ENCODE measurements around the gene CEP131. TPM values are rescaled to one million over a fixed set of nuclear protein-coding genes. Genes with fewer than 3 reads are reported as not detected.

The CEP131 gene
- total RNA-seq, 8 experiments from 2014 or later, result 5.0 to 34.3 (median 14.8) TPM

DNA sequence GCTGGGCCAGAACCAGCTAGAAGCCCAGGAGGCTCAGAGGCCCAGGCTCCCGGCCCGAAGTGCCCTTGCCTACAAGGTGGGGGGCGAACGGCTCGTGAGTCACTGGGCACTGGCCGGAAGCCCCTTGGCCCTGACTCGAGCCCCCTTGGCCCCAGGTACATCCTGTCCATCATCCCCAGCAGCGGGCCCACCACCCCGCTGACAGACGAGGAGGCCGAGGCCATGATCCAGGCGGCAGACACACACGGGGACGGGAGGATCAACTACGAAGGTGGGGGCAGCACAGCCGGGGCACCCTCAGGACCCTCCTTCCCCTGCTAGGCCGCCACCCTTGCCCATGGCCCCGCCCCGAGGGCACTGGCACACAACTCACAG, 41.0 kb downstream of the CEP131 start:
- in situ Hi-C loops (cut with MboI; ENCODE audit: low pct_unique_long_range_greater_than_20kb in 2 of 9, low sequenced_read_pairs in 9 of 9, unreplicated experiment in 9 of 9), result no loop called here
- ATAC-seq (replicated peaks in 6 of 8), result no peak
- Histone ChIP-seq H3K4me1 (replicated peaks in 1 of 2) (peaks cover 3 to 6% of the 10 kb centered on the region in 2 donors), H3K4me3 (no peak overlapping the region), H3K27ac (no peak overlapping the region)
- WGBS, 10 experiments, result no CpG with 5 or more reads among the region's 19 CpGs

DNA sequence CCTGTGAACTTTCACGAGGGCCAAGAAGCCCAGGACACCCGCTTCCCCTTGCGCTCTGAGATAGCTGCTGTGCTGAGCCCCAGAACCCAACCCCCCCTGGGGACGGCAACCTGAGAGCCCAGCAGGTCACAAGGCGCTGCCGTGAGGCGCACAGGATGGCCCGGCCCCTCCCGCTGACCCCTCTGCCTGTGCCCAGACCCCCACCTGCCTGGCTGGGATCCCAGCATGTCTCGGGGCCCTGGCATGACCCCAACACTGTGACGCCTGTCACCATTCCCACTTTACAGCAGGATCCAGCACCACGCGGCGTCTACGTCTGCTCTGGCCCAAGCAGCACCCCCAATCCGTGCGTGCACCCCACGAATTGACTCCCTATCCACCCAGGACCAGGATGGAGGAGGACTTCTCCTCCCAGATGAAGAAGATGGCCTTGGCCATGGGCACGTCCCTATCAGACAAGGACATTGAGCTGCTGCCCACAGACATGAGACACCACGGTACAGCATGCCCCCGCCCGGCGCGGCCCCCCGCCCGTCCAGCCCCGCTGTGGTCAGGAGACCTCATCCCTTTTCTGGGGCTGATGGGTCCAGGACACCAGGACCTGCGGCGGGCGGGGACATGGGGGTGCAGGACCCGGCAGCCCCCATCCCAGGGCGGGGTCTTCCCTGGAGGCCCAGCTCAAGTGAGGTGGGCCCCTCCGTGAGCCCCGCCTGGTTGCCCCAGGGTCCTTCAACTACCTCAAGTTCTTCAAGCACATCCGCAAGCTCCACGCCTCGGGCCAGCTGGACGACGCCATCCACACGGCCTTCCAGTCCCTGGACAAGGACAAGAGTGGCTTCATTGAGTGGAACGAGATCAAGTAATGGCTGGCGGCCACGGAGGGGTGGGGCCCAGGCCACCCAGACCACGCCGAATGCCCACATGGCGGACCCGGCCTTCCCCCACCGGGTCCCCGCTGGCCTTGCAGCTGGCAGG, 41.6 kb downstream of the CEP131 start:
- in situ Hi-C loops (cut with MboI; ENCODE audit: low pct_unique_long_range_greater_than_20kb in 2 of 9, low sequenced_read_pairs in 9 of 9, unreplicated experiment in 9 of 9), result no loop called here
- no CpG with 5 or more reads among the region's 49 CpGs for WGBS, 10 experiments
- peak in 1 of 8 experiments; percentile 5 for ATAC-seq (replicated peaks in 6 of 8)

DNA sequence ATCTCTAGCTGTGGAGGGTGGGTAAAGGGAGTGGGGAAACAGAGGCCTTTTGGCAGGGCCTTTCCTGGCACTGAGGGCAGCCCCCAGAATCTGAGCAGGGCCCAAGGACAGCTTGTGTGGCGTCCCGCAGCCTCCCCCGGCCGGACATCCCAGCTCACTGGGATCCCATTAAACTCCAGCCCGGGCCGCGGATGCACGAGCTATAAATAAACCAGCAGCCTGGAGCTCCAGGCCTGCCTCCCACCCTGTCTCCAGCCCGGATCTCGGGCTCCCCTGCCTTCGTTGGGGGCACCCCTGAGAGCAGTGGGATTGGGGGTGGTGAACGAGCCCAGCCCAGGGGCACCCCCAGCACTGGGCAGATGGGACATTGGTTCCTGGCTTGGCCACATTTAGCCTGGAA, 42.9 kb downstream of the CEP131 start:
- peak in 2 of 8 experiments; percentile 4 to 10 for ATAC-seq (replicated peaks in 6 of 8)
- 50 to 100% (median 68%) methylated on average over 2 to 6 of the region's 12 CpGs; no CpG with 5 or more reads in 5 of the 10 experiments for WGBS, 10 experiments
- in situ Hi-C loops (cut with MboI; ENCODE audit: low pct_unique_long_range_greater_than_20kb in 2 of 9, low sequenced_read_pairs in 9 of 9, unreplicated experiment in 9 of 9), result no loop called here
- Histone ChIP-seq H3K4me1 (replicated peaks in 1 of 2) (peaks cover 3 to 6% of the 10 kb centered on the region in 2 donors), H3K27ac (no peak overlapping the region), H3K4me3 (no peak overlapping the region)

More for the DNA sequence above, 41.6 kb downstream of the CEP131 start:
- Histone ChIP-seq H3K4me3 (no peak overlapping the region), H3K27ac (no peak overlapping the region), H3K4me1 (replicated peaks in 1 of 2) (peaks cover 3 to 6% of the 10 kb centered on the region in 2 donors)

DNA sequence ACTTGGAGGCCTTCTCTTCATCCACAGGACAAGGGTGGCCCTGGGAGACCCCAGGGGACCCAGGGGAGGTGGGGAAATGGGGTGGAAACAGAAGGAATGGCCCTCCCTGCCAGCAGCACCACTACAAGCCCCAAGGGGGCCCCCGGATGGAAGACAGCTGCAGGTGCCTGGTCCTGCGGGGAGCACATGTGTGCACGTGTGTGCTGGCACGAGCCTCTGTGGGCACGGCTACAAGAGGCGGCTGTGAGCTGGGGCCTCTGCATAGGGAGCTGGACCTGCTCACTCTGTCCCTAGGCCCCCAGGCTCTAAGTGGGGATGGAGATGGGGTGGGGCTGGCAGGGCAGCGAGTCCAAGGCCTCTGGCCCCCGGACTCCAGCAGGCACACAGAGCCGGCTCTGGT, 43.5 kb downstream of the CEP131 start:
- in situ Hi-C loops (cut with MboI; ENCODE audit: low pct_unique_long_range_greater_than_20kb in 2 of 9, low sequenced_read_pairs in 9 of 9, unreplicated experiment in 9 of 9), result no loop called here
- Histone ChIP-seq H3K4me3 (no peak overlapping the region), H3K27ac (no peak overlapping the region), H3K4me1 (replicated peaks in 1 of 2) (peaks cover 3 to 6% of the 10 kb centered on the region in 2 donors)
- no CpG with 5 or more reads among the region's 9 CpGs for WGBS, 10 experiments
- peak in 4 of 8 experiments; percentile 35 to 41 (median 36) for ATAC-seq (replicated peaks in 6 of 8)

DNA sequence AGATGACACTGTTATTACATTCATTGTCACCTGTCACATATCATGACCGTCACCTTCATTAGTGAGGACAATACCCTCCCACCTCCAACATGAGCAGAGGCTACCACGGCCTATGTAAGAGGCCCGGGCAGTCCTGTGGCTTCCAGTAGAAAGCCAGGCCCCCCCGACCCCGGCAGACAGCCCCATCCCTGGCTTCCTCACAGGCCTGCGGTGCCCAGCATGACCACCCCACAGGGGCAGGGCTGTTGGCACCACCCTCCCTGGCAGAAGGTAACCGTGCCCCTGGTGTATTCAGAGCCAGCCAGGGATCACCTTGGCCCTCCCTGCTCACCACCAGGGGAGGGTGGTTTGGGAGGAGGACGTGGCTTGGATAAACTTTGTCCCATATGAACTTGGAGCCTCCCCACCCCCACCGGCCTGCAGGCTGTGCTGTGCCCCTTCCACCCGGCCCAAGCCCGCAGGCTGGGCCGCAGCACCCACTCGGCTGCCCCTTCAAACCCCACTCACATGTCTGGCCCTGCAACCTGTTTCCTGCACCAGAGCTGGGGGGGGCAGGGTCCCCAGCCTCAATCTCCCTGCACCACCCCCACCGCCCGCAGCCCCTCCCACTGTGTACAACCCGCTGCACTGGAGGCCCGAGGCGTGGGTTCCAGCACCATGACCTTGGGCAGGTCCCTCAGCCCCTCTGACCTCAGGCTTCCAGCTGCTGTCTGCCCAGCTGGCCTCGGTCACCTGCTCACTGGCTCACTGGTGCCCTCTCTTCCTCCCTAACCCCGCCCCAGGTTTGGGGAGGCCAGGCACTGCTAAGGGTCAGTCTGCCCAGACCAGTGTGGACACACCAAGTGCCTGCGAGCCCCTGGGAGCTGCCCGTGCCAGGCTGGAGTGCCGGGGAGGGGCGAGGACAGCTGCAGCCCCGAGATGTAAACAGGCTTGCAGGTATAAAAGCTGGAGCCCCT, 44.4 kb downstream of the CEP131 start:
- in situ Hi-C loops (cut with MboI; ENCODE audit: low pct_unique_long_range_greater_than_20kb in 2 of 9, low sequenced_read_pairs in 9 of 9, unreplicated experiment in 9 of 9), result no loop called here
- H3K4me1 ChIP-seq (replicated peaks in 1 of 2), result peaks cover 3 to 6% of the 10 kb centered on the region in 2 donors
- no peak overlapping the region for H3K4me3 ChIP-seq
- no peak overlapping the region for H3K27ac ChIP-seq
- ATAC-seq (replicated peaks in 6 of 8), result peak in 1 of 8 experiments; percentile 4
- 60 to 100% (median 80%) methylated on average over 1 to 8 of the region's 25 CpGs; no CpG with 5 or more reads in 6 of the 10 experiments for WGBS, 10 experiments

DNA sequence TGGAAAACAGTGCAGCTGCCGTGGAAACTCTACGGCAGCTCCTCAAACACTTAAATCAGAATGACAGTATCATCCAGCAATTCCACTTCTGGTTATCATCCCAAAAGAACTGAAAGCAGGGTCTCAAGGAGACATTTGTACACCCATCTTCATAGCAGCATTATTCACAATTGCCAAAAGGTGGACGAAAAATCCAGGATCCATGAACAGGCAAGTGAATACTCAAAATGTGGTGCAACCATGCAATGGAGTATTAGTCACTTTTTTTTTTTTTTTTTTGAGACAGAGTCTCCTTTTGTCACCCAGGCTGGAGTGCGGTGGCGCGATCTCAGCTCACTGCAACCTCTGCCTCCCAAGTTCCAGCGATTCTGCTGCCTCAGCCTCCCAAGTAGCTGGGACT, 46.1 kb downstream of the CEP131 start:
- Histone ChIP-seq H3K4me1 (replicated peaks in 1 of 2) (peaks cover 3 to 6% of the 10 kb centered on the region in 2 donors), H3K27ac (no peak overlapping the region), H3K4me3 (no peak overlapping the region)
- no peak for ATAC-seq (replicated peaks in 6 of 8)
- in situ Hi-C loops (cut with MboI; ENCODE audit: low pct_unique_long_range_greater_than_20kb in 2 of 9, low sequenced_read_pairs in 9 of 9, unreplicated experiment in 9 of 9), result no loop called here
- WGBS, 10 experiments, result 75 to 100% (median 87%) methylated on average over 1 to 7 of the region's 7 CpGs; no CpG with 5 or more reads in 2 of the 10 experiments

DNA sequence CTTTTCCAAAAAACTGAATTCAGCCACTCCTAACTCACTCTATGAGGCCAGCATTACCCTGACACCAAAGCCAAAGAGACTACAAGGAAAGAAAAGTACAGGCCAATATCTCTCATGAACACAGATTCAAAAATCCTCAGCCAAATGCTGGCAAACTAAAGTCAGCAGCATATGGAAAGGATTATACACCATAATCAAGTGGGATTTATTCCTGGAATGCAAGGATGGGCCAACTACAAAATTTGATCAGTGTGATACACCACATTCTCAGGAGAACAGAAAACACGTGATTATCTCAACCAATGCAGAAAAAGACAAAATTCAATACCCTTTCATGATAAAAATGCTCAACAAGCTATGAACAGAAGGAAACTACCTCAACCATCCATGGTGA, 49.0 kb downstream of the CEP131 start:
- ATAC-seq (replicated peaks in 6 of 8), result peak in 1 of 8 experiments; percentile 26
- 0 to 100% (median 44%) methylated on average over 1 of the region's 1 CpG; no CpG with 5 or more reads in 3 of the 10 experiments for WGBS, 10 experiments
- no peaks in the 10 kb centered on the region for H3K4me1 ChIP-seq (replicated peaks in 1 of 2)
- in situ Hi-C loops (cut with MboI; ENCODE audit: low pct_unique_long_range_greater_than_20kb in 2 of 9, low sequenced_read_pairs in 9 of 9, unreplicated experiment in 9 of 9), result no loop called here
- no peak overlapping the region for H3K27ac ChIP-seq
- H3K4me3 ChIP-seq, result no peak overlapping the region

DNA sequence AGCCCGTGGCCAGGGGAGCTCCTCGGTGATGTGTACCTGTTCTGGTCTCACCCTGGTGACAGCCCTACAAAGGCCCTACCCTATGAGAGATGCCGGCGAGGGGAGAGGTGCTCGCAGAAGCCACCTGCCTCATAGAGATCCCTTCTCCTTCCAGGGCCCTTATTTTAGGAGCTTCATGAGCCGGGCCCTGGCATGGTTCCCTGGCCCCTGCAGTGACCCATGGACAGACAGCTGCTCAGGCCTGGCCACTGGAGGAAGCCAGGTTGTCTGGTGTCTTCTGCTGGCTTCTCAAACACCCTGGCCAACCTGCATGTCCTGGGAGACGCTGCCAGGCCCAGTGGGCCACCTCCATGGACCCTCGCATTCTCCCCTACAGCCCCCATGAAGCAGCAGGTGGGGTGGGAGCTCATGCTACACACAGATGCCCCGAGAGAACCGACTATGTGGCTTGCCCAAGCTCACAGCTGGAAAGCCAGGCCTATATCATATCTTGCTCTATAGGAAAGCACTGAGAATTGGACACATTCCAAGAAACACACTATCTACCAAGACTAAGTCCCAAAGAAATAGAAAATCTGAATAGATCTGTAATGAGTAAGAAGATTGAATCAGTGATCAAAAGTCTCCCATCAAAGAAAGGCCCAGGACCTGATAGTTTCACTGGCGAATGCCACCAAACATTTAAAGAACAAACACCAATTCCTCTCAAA, 49.6 kb downstream of the CEP131 start:
- Histone ChIP-seq H3K27ac (no peak overlapping the region), H3K4me3 (no peak overlapping the region), H3K4me1 (replicated peaks in 1 of 2) (no peaks in the 10 kb centered on the region)
- WGBS, 10 experiments, result 14 to 100% (median 71%) methylated on average over 1 to 5 of the region's 11 CpGs; no CpG with 5 or more reads in 3 of the 10 experiments
- in situ Hi-C loops (cut with MboI; ENCODE audit: low pct_unique_long_range_greater_than_20kb in 2 of 9, low sequenced_read_pairs in 9 of 9, unreplicated experiment in 9 of 9), result no loop called here
- ATAC-seq (replicated peaks in 6 of 8), result no peak

DNA sequence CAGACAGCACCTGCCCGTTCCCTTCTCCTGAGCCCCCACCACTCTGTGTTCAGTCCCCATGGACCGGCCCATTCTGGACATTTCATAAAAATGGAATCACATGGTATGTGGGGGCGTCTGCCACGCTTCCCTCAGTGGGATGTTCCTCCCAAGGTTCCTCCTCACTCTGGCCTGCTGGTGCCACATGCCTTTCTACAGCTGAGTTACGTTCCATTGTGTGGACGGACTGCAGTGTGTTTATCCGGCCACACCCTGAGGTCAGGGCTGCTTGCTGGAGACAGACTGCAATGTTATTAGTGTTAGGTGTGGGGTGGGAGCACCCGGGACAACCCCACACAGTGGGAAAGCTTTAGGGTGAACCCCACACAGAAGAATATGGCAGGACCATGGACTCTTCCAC, 50.8 kb downstream of the CEP131 start:
- ATAC-seq (replicated peaks in 6 of 8), result peak in 3 of 8 experiments; percentile 44 to 99 (median 91)
- no peaks in the 10 kb centered on the region for H3K4me1 ChIP-seq (replicated peaks in 1 of 2)
- 86 to 90% (median 87%) methylated on average over 1 to 3 of the region's 8 CpGs; no CpG with 5 or more reads in 7 of the 10 experiments for WGBS, 10 experiments
- in situ Hi-C loops (cut with MboI; ENCODE audit: low pct_unique_long_range_greater_than_20kb in 2 of 9, low sequenced_read_pairs in 9 of 9, unreplicated experiment in 9 of 9), result no loop called here
- H3K27ac ChIP-seq, result no peak overlapping the region
- no peak overlapping the region for H3K4me3 ChIP-seq

DNA sequence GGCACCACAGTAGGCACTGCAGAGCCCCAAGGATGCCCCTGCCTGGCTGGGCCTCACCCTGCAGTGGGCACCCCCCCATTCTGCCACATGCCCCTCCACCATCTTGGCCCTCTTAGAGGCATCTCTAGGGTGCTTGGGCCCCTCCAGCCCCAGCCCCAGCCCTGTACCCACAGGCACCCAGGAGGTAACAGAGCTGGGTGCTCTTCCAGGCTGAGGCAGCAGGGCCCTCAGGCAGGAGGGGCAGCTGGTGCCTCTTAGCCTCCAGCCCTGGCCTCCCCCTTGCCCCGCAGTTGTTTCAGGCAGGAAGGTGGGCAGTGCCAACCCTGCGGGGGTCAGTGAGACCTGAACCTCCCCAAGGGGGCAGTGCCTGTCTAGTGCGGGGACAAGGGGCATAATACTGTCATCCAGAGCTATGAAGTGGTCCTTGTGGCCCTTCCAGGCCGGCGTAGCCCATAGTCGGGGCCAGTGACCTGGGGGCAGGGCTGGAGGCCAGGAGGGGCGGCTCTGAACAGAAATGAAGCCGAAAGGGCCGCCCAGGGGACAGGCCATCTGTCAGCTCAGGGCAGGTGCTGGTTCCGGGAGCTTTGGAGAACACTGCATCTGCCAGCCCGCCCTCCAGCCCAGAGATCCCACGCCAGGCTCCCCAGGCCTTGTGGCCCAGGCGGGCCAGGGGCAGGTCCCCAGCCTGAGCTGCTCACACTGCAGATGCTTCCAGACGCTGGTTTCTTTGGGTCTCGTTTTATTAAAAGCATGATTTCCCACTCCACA, 51.9 kb downstream of the CEP131 start:
- peak in 1 of 8 experiments; percentile 2 for ATAC-seq (replicated peaks in 6 of 8)
- H3K27ac ChIP-seq, result no peak overlapping the region
- no peak overlapping the region for H3K4me3 ChIP-seq

DNA sequence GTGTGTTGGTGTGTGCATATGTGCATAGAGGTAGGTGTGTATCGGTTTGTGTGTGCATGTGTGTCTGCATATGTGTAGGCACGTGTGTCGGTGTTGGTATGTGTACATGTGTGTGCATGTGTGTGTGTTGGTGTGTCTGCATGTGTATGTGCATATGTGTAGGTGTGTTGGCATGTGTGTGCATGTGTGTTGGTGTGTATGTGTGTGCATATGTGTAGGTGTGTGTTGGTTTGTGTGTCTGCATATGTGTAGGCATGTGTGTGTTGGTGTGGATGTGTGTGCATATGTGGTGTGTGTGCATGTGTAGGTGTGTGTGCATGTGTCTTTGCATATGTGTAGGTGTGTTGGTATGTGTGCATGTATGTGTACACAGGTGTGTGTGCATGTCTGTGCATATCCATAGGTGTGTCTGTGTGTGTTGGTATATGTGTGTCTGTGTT, 52.9 kb downstream of the CEP131 start:
- ATAC-seq (replicated peaks in 6 of 8), result no peak

More for the DNA sequence above, 51.9 kb downstream of the CEP131 start:
- in situ Hi-C loops (cut with MboI; ENCODE audit: low pct_unique_long_range_greater_than_20kb in 2 of 9, low sequenced_read_pairs in 9 of 9, unreplicated experiment in 9 of 9), result no loop called here
- peaks cover 0 to 6% of the 10 kb centered on the region in 2 donors for H3K4me1 ChIP-seq (replicated peaks in 1 of 2)
- 40 to 68% (median 53%) methylated on average over 2 to 5 of the region's 15 CpGs; no CpG with 5 or more reads in 7 of the 10 experiments for WGBS, 10 experiments

More for the DNA sequence above, 52.9 kb downstream of the CEP131 start:
- Histone ChIP-seq H3K27ac (no peak overlapping the region), H3K4me3 (no peak overlapping the region), H3K4me1 (replicated peaks in 1 of 2) (peaks cover 8 to 13% of the 10 kb centered on the region in 2 donors)
- 53 to 93% (median 82%) methylated on average over 2 to 3 of the region's 3 CpGs; no CpG with 5 or more reads in 7 of the 10 experiments for WGBS, 10 experiments
- in situ Hi-C loops (cut with MboI; ENCODE audit: low pct_unique_long_range_greater_than_20kb in 2 of 9, low sequenced_read_pairs in 9 of 9, unreplicated experiment in 9 of 9), result no loop called here
